Rectal smooth muscle tissue (tissue), 1 donor: ENCODE results near the gene IPO5.
"Not testable (repeated sequence)": the region's sequence is repeated elsewhere in the genome, so short reads cannot be mapped to it uniquely, and the experiment has no call there.

Source experiments
- H3K27ac ChIP-seq: one replicate; pipeline ENCODE4 v1.7.0; 2013; ENCODE audit warnings: low read depth, low read length, inconsistent platforms
- H3K27me3 ChIP-seq: one replicate; pipeline ENCODE4 v1.7.0; 2013; ENCODE audit warnings: low read length; ENCODE audit not compliant: control insufficient read depth, insufficient read depth
- H3K36me3 ChIP-seq: one replicate; pipeline ENCODE4 v1.7.0; 2013; ENCODE audit warnings: low read length; ENCODE audit not compliant: control insufficient read depth, insufficient read depth
- H3K4me1 ChIP-seq: one replicate; pipeline ENCODE4 v1.7.0; 2013; ENCODE audit warnings: low read length; ENCODE audit not compliant: control insufficient read depth, insufficient read depth
- H3K4me3 ChIP-seq: one replicate; pipeline ENCODE4 v1.7.0; 2013; ENCODE audit warnings: low read length
- H3K9ac ChIP-seq: one replicate; pipeline ENCODE4 v1.7.0; 2013; ENCODE audit warnings: low read length

The IPO5 gene

DNA sequence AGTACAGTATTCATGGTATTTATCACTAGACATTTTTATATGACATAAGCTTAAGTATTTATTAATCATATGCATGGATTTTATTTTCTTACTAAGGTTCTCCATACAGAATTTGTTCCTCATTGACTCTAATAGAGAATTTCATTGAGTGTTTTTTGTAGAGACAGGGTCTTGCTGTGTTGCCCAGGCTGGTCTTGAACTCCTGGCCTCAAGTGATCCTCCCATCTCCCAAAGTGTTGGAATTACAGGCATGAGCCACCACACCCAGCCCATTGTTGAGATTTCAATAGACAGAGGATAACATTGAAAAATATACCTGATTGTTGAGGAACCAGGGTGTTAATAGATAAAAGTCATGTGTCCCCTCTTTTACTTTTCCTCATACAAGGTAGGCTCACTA, 26.1 kb downstream of the IPO5 start:
- peaks cover 18% of the 10 kb centered on the region for H3K4me1 ChIP-seq
- no peaks in the 10 kb centered on the region for H3K27me3 ChIP-seq
- no peak overlapping the region for H3K4me3 ChIP-seq
- no peaks in the 10 kb centered on the region for H3K36me3 ChIP-seq
- no peak overlapping the region for H3K9ac ChIP-seq
- no peak overlapping the region for H3K27ac ChIP-seq

GRCh38 chr13:97982286-97982685, 28.8 kb downstream of the IPO5 start:
- Histone ChIP-seq H3K9ac (no peak overlapping the region), H3K27me3 (no peaks in the 10 kb centered on the region), H3K4me3 (no peak overlapping the region), H3K27ac (no peak overlapping the region), H3K36me3 (peaks cover 4% of the 10 kb centered on the region), H3K4me1 (peaks cover 12% of the 10 kb centered on the region)

GRCh38 chr13:97986835-97987234, 33.4 kb downstream of the IPO5 start:
- Histone ChIP-seq H3K9ac (no peak overlapping the region), H3K27ac (no peak overlapping the region), H3K36me3 (peaks cover 11% of the 10 kb centered on the region), H3K4me1 (peaks cover 2% of the 10 kb centered on the region), H3K4me3 (no peak overlapping the region), H3K27me3 (no peaks in the 10 kb centered on the region)

GRCh38 chr13:97999653-98000052, 46.2 kb downstream of the IPO5 start:
- Histone ChIP-seq H3K4me3 (no peak overlapping the region), H3K9ac (no peak overlapping the region), H3K27me3 (no peaks in the 10 kb centered on the region), H3K36me3 (peaks cover 23% of the 10 kb centered on the region), H3K27ac (no peak overlapping the region), H3K4me1 (no peaks in the 10 kb centered on the region)

DNA sequence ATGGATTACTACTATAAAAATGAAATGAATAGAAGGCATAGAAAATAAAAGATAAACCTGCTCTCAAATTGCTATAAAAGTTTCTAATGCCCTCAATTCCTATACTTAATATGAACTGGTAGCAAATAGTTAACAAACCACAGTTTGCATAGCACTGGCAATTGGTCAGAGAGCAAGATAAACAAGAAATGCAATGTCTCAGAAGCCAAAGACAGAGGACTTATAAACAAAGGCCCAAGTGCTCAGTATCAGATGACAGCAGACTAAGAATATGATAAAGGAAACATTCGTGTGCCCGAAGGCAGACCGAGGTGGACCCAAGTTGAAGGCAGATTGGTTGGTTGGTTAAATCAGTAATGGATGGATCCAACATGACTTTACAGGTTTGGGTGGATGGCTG, 50.6 kb downstream of the IPO5 start:
- Histone ChIP-seq H3K27ac (no peak overlapping the region), H3K4me3 (no peak overlapping the region), H3K36me3 (peaks cover 27% of the 10 kb centered on the region), H3K9ac (no peak overlapping the region), H3K27me3 (no peaks in the 10 kb centered on the region), H3K4me1 (no peaks in the 10 kb centered on the region)

GRCh38 chr13:98004997-98005396, 51.5 kb downstream of the IPO5 start:
- H3K4me1 ChIP-seq, H3K4me3 ChIP-seq, H3K9ac ChIP-seq, H3K27me3 ChIP-seq, H3K27ac ChIP-seq: not testable (repeated sequence)
- H3K36me3 ChIP-seq = peaks cover 26% of the 10 kb centered on the region

DNA sequence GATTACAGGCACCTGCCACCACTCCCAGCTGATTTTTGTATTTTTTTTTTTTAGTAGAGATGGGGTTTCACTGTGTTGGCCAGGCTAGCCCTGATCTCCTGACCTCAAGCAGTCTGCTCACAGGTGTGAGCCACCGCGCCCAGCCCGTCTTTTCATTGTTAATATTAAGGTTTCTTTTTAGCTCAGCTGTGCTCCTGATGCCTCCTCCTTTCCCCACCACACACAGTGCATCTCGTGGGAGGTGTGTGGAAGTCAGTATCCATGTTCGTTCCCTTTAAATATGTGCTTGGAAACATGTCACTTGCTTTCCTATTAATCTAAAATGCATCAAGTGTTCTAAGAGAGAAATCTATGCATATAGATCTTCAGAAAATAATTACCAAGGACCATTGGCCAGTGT, 53.5 kb downstream of the IPO5 start:
- H3K27me3 ChIP-seq = no peaks in the 10 kb centered on the region
- no peaks in the 10 kb centered on the region for H3K4me1 ChIP-seq
- no peak overlapping the region for H3K9ac ChIP-seq
- peaks cover 22% of the 10 kb centered on the region for H3K36me3 ChIP-seq
- H3K4me3 ChIP-seq = no peak overlapping the region
- no peak overlapping the region for H3K27ac ChIP-seq

DNA sequence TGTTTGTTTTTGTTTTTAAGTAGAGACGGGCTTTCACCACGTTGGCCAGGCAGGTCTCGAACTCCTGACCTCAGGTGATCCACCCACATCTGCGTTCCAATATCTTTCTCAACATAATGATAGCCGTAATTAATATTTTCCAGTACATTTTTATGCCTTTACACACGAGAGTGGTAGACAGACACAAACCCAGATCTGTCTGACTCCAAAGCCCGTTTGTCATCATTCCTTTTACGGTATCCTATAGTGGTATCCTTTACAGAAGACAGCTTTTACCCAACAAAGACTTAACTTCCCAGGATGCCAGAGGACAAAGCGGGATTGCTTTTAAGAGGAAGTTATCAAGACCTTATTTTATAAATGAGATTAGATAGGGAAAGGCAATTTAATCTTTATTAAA, 59.8 kb downstream of the IPO5 start:
- H3K27ac ChIP-seq = no peak overlapping the region
- no peak overlapping the region for H3K9ac ChIP-seq
- no peaks in the 10 kb centered on the region for H3K27me3 ChIP-seq
- peaks cover 13% of the 10 kb centered on the region for H3K36me3 ChIP-seq
- H3K4me3 ChIP-seq = no peak overlapping the region
- H3K4me1 ChIP-seq = no peaks in the 10 kb centered on the region

DNA sequence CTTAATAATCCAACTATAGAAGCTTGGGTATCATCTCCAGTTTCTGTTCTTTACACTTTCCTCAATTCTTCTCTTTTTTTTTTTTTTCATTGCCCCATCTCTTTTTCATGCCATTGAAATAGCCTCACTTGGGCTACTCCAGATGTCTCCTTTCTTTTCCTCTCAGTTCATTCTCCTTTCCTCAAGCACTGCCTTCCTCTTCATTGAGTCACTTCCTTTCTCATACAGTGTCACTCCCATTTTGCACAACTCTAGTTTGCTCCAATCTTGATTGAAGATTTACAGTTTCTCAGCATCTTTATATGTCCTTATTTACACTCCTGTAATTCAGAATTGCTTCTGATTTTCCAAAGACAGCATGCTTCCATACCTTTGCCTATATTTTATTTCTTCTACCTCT, 61.3 kb downstream of the IPO5 start:
- Histone ChIP-seq H3K27me3 (no peaks in the 10 kb centered on the region), H3K36me3 (peaks cover 9% of the 10 kb centered on the region), H3K9ac (no peak overlapping the region), H3K4me1 (no peaks in the 10 kb centered on the region), H3K4me3 (no peak overlapping the region), H3K27ac (no peak overlapping the region)

DNA sequence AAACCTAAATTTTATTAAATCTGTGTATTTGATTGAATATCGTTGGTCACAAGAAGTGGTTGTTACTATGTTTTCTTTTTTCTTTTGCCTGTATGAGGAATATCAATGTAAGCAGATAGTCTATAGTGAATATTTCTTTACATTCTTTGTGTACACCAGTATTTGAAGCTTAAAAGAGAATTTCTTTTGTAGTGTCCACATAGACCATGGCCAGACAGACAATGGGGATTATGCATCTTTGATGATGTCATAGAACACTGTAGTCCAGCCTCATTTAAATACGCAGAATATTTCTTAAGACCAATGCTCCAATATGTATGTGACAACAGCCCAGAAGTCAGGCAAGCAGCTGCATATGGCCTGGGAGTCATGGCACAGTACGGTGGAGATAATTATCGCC, 64.8 kb downstream of the IPO5 start:
- no peak overlapping the region for H3K4me3 ChIP-seq
- H3K9ac ChIP-seq = no peak overlapping the region

GRCh38 chr13:98019186-98019585, 65.7 kb downstream of the IPO5 start:
- Histone ChIP-seq H3K36me3 (peaks cover 9% of the 10 kb centered on the region), H3K27ac (no peak overlapping the region), H3K27me3 (no peaks in the 10 kb centered on the region), H3K4me1 (no peaks in the 10 kb centered on the region), H3K4me3 (no peak overlapping the region), H3K9ac (no peak overlapping the region)

More for the DNA sequence above, 64.8 kb downstream of the IPO5 start:
- Histone ChIP-seq H3K36me3 (peaks cover 9% of the 10 kb centered on the region), H3K4me1 (no peaks in the 10 kb centered on the region), H3K27ac (no peak overlapping the region), H3K27me3 (no peaks in the 10 kb centered on the region)

GRCh38 chr13:98020271-98020670, 66.8 kb downstream of the IPO5 start:
- no peak overlapping the region for H3K9ac ChIP-seq
- H3K4me1 ChIP-seq = no peaks in the 10 kb centered on the region
- H3K27me3 ChIP-seq = no peaks in the 10 kb centered on the region
- H3K4me3 ChIP-seq = no peak overlapping the region
- H3K36me3 ChIP-seq = peaks cover 9% of the 10 kb centered on the region
- no peak overlapping the region for H3K27ac ChIP-seq

GRCh38 chr13:98022210-98022609, 68.7 kb downstream of the IPO5 start:
- H3K27ac ChIP-seq = no peak overlapping the region
- no peaks in the 10 kb centered on the region for H3K4me1 ChIP-seq
- peaks cover 5% of the 10 kb centered on the region for H3K36me3 ChIP-seq
- H3K4me3 ChIP-seq = no peak overlapping the region
- no peaks in the 10 kb centered on the region for H3K27me3 ChIP-seq
- no peak overlapping the region for H3K9ac ChIP-seq
